ENCODE measurements around the gene AMIGO1. TPM values are rescaled to one million over a fixed set of nuclear protein-coding genes. Genes with fewer than 3 reads are reported as not detected.

The AMIGO1 gene
- total RNA-seq, 4 donors from 2014 or later: 0.45 to 2.7 (median 1.8) TPM

GRCh38 chr1:109542657-109543056 is 33.1 kb upstream of the AMIGO1 start:
- Histone ChIP-seq H3K4me1 (peaks cover 7 to 17% (median 13%) of the 10 kb centered on the region in 3 donors), H3K27ac (no peak overlapping the region), H3K9me3 (no peaks in the 10 kb centered on the region), H3K4me3 (no peak overlapping the region), H3K27me3 (no peaks in the 10 kb centered on the region), H3K36me3 (no peaks in the 10 kb centered on the region)
- intact Hi-C loops (cut with DNase I): loop anchor here (5.0 to 10.0 kb wide), 2 partner anchors 95 to 442 kb away; partner anchors contain the start of gene AHCYL1
- no peak for TF ChIP-seq CTCF (IDR thresholded peaks at IDR 0.05)
- TF ChIP-seq POLR2A (IDR thresholded peaks at IDR 0.05): no peak
- DNase-seq: no peak
- 76 to 92% methylated on average over 7 to 9 of the region's 10 CpGs for WGBS, 2 donors

GRCh38 chr1:109541102-109541501 is 31.6 kb upstream of the AMIGO1 start:
- DNase-seq: no peak
- 89 to 100% methylated on average over 1 to 3 of the region's 3 CpGs for WGBS, 2 donors
- Histone ChIP-seq H3K27ac (no peak overlapping the region), H3K4me3 (no peak overlapping the region), H3K36me3 (no peaks in the 10 kb centered on the region), H3K9me3 (no peaks in the 10 kb centered on the region), H3K27me3 (no peaks in the 10 kb centered on the region), H3K4me1 (peaks cover 0 to 6% (median 0%) of the 10 kb centered on the region in 3 donors)
- TF ChIP-seq POLR2A (IDR thresholded peaks at IDR 0.05) (no peak), CTCF (IDR thresholded peaks at IDR 0.05) (no peak)
- intact Hi-C loops (cut with DNase I): loop anchor here (5.0 to 10.0 kb wide), 2 partner anchors 96 to 444 kb away; partner anchors contain the start of gene AHCYL1

GRCh38 chr1:109539676-109540075 is 30.1 kb upstream of the AMIGO1 start, which contains the start of gene GPR61:
GPR61 (plus strand) TSS chr1:109539872; CDS start chr1:109543023, 3,151 bp downstream.
- intact Hi-C loops (cut with DNase I): loop anchor here (5.0 to 10.0 kb wide), 2 partner anchors 98 to 445 kb away; partner anchors contain the start of gene AHCYL1
- no peaks in the 10 kb centered on the region for H3K36me3 ChIP-seq
- no peak within 1 kb of the TSS for H3K27ac ChIP-seq
- H3K9me3 ChIP-seq: no peaks in the 10 kb centered on the region
- DNase-seq: no peak
- 89% methylated on average over 1 of the region's 7 CpGs; no CpG with 5 or more reads in 1 of the 2 donors for WGBS, 2 donors
- no peak within 1 kb of the TSS for H3K4me3 ChIP-seq
- peaks cover 0 to 8% (median 0%) of the 10 kb centered on the region in 3 donors for H3K4me1 ChIP-seq
- no peaks in the 10 kb centered on the region for H3K27me3 ChIP-seq
- TF ChIP-seq CTCF (IDR thresholded peaks at IDR 0.05): no peak
- no peak for TF ChIP-seq POLR2A (IDR thresholded peaks at IDR 0.05)

GRCh38 chr1:109538827-109539555 is 29.5 kb upstream of the AMIGO1 start:
- no peak for TF ChIP-seq CTCF (IDR thresholded peaks at IDR 0.05)
- TF ChIP-seq POLR2A (IDR thresholded peaks at IDR 0.05): no peak
- WGBS, 2 donors: 83 to 88% methylated on average over 7 to 9 of the region's 9 CpGs
- H3K27ac ChIP-seq: no peak overlapping the region
- H3K27me3 ChIP-seq: no peaks in the 10 kb centered on the region
- intact Hi-C loops (cut with DNase I): no loop called here
- no peaks in the 10 kb centered on the region for H3K9me3 ChIP-seq
- H3K36me3 ChIP-seq: no peaks in the 10 kb centered on the region
- H3K4me1 ChIP-seq: peaks cover 0 to 8% (median 0%) of the 10 kb centered on the region in 3 donors
- no peak for DNase-seq
- H3K4me3 ChIP-seq: no peak overlapping the region

- intact Hi-C loops (cut with DNase I): no loop called here
- no peak overlapping the region for H3K4me3 ChIP-seq
- H3K27ac ChIP-seq: no peak overlapping the region
- peaks cover 0 to 13% (median 3%) of the 10 kb centered on the region in 3 donors for H3K4me1 ChIP-seq
- no peaks in the 10 kb centered on the region for H3K27me3 ChIP-seq
- TF ChIP-seq POLR2A (IDR thresholded peaks at IDR 0.05): no peak
- TF ChIP-seq CTCF (IDR thresholded peaks at IDR 0.05): no peak
- no peaks in the 10 kb centered on the region for H3K36me3 ChIP-seq
- DNase-seq: no peak
- H3K9me3 ChIP-seq: no peaks in the 10 kb centered on the region
- WGBS, 2 donors: 74 to 85% methylated on average over 7 to 8 of the region's 9 CpGs
These were observed 28.1 kb upstream of the AMIGO1 start for GRCh38 chr1:109537450-109538178.

Measured in esophagus squamous epithelium (tissue), 5 donors.